ENCODE measurements around the gene SYNCRIP. TPM values are rescaled to one million over a fixed set of nuclear protein-coding genes. Genes with fewer than 3 reads are reported as not detected.
"Not testable (repeated sequence)": the region's sequence is repeated elsewhere in the genome, so short reads cannot be mapped to it uniquely, and the experiment has no call there.

SYNCRIP gene
- total RNA-seq, 2 experiments from 2014 or later = 247 to 255 TPM

- ChIA-PET POLR2A (interaction anchor here (0.8 to 0.9 kb wide), 2 partner anchors 42 to 50 kb away, joined by 3 read pairs; no protein-coding TSS in a partner anchor), CTCF (no interaction called here)
These were observed 14.3 kb downstream of the SYNCRIP start for GRCh38 chr6:85628353-85628752.

GRCh38 chr6:85620308-85620707, 22.4 kb downstream of the SYNCRIP start:
- POLR2A ChIA-PET = no interaction called here
- CTCF ChIA-PET = no interaction called here

GRCh38 chr6:85614780-85615179, 27.9 kb downstream of the SYNCRIP start:
- CTCF ChIA-PET = interaction anchor here (0.6 kb wide), 1 partner anchor 63 kb away, joined by 3 read pairs; no protein-coding TSS in a partner anchor
- POLR2A ChIA-PET = no interaction called here

GRCh38 chr6:85612690-85613474, 29.8 kb downstream of the SYNCRIP start:
- POLR2A ChIA-PET = no interaction called here

GRCh38 chr6:85610182-85610895, 32.3 kb downstream of the SYNCRIP start:
- CTCF ChIA-PET = no interaction called here
- POLR2A ChIA-PET = interaction anchor here (0.9 to 1.1 kb wide), 2 partner anchors 59 to 68 kb away, joined by 3 read pairs; no protein-coding TSS in a partner anchor

More at GRCh38 chr6:85612690-85613474, 29.8 kb downstream of the SYNCRIP start:
- CTCF ChIA-PET = no interaction called here

GRCh38 chr6:85602100-85602499, 40.6 kb downstream of the SYNCRIP start:
- ChIA-PET CTCF (no interaction called here), POLR2A (no interaction called here)

- ChIA-PET POLR2A (interaction anchor here (0.7 to 1.1 kb wide), 2 partner anchors 8 to 78 kb away, joined by 3 read pairs; no protein-coding TSS in a partner anchor), CTCF (no interaction called here)
These were observed 41.9 kb downstream of the SYNCRIP start for GRCh38 chr6:85600713-85601313.

GRCh38 chr6:85594197-85594930, 48.3 kb downstream of the SYNCRIP start:
- CTCF ChIA-PET = interaction anchor here (1.0 kb wide), 1 partner anchor 49 kb away, joined by 4 read pairs; the partner anchor contains the start of gene SYNCRIP
- POLR2A ChIA-PET = interaction anchor here (0.6 to 3.7 kb wide), 6 partner anchors 14 to 84 kb away, joined by 3 to 50 read pairs (median 6); partner anchors contain the start of gene SYNCRIP

- ChIA-PET POLR2A (interaction anchor here (0.6 to 3.7 kb wide), 6 partner anchors 13 to 85 kb away, joined by 3 to 50 read pairs (median 8); partner anchors contain the start of gene SYNCRIP), CTCF (interaction anchor here (0.8 to 1.0 kb wide), 3 partner anchors 49 to 52 kb away, joined by 3 to 4 read pairs (median 3); partner anchors contain the start of gene SYNCRIP)
These were observed 49.1 kb downstream of the SYNCRIP start, which contains the start of gene SNX14 for GRCh38 chr6:85593438-85594196. Gene SNX14, minus strand, starts transcription at chr6:85593858. Its CDS starts 140 bp downstream, at chr6:85593718.

GRCh38 chr6:85592033-85592432, 50.7 kb downstream of the SYNCRIP start:
- CTCF ChIA-PET = interaction anchor here (1.0 kb wide), 1 partner anchor 53 kb away, joined by 3 read pairs; no protein-coding TSS in a partner anchor
- POLR2A ChIA-PET = interaction anchor here (3.3 to 3.7 kb wide), 2 partner anchors 50 to 86 kb away, joined by 39 to 50 read pairs; partner anchors contain the start of gene SYNCRIP

- CTCF ChIA-PET = interaction anchor here (1.6 kb wide), 1 partner anchor 9 kb away, joined by 3 read pairs; no protein-coding TSS in a partner anchor
- POLR2A ChIA-PET = interaction anchor here (3.7 kb wide), 1 partner anchor 51 kb away, joined by 50 read pairs; the partner anchor contains the start of gene SYNCRIP
These were observed 51.5 kb downstream of the SYNCRIP start for GRCh38 chr6:85591207-85591606.

GRCh38 chr6:85585741-85586140, 56.9 kb downstream of the SYNCRIP start:
- POLR2A ChIA-PET = no interaction called here

GRCh38 chr6:85582832-85583231, 59.9 kb downstream of the SYNCRIP start:
- CTCF ChIA-PET = interaction anchor here (1.7 kb wide), 1 partner anchor 8 kb away, joined by 3 read pairs; no protein-coding TSS in a partner anchor
- POLR2A ChIA-PET = not testable (repeated sequence)

More at GRCh38 chr6:85585741-85586140, 56.9 kb downstream of the SYNCRIP start:
- CTCF ChIA-PET = no interaction called here

- ChIA-PET POLR2A (no interaction called here), CTCF (interaction anchor here (1.7 kb wide), 1 partner anchor 9 kb away, joined by 3 read pairs; no protein-coding TSS in a partner anchor)
These were observed 61.1 kb downstream of the SYNCRIP start for GRCh38 chr6:85581572-85581971.

- POLR2A ChIA-PET = interaction anchor here (0.9 kb wide), 1 partner anchor 13 kb away, joined by 3 read pairs; no protein-coding TSS in a partner anchor
These were observed 61.8 kb downstream of the SYNCRIP start for GRCh38 chr6:85580878-85581267.

GRCh38 chr6:85580118-85580877, 62.4 kb downstream of the SYNCRIP start:
- ChIA-PET CTCF (no interaction called here), POLR2A (interaction anchor here (0.9 kb wide), 1 partner anchor 14 kb away, joined by 3 read pairs; no protein-coding TSS in a partner anchor)

More at GRCh38 chr6:85580878-85581267, 61.8 kb downstream of the SYNCRIP start:
- CTCF ChIA-PET = no interaction called here

- CTCF ChIA-PET = no interaction called here
- POLR2A ChIA-PET = no interaction called here
These were observed 63.1 kb downstream of the SYNCRIP start for GRCh38 chr6:85579581-85579980.
